Measurements from ENCODE around the gene LRATD1. TPM values are rescaled to one million over a fixed set of nuclear protein-coding genes. Genes with fewer than 3 reads are reported as not detected.

The LRATD1 gene
- total and polyA plus RNA-seq, 2 experiments from 2014 or later, result 0.65 to 1.5 TPM

- Histone ChIP-seq H3K27ac (no peak overlapping the region), H3K4me1 (ENCODE audit: low read depth) (no peaks in the 10 kb centered on the region), H3K9me3 (ENCODE audit: low read depth) (no peaks in the 10 kb centered on the region), H3K4me3 (no peak overlapping the region), H3K36me3 (no peaks in the 10 kb centered on the region), H3K27me3 (peaks cover 24% of the 10 kb centered on the region)
- TF ChIP-seq, protein P1, sequence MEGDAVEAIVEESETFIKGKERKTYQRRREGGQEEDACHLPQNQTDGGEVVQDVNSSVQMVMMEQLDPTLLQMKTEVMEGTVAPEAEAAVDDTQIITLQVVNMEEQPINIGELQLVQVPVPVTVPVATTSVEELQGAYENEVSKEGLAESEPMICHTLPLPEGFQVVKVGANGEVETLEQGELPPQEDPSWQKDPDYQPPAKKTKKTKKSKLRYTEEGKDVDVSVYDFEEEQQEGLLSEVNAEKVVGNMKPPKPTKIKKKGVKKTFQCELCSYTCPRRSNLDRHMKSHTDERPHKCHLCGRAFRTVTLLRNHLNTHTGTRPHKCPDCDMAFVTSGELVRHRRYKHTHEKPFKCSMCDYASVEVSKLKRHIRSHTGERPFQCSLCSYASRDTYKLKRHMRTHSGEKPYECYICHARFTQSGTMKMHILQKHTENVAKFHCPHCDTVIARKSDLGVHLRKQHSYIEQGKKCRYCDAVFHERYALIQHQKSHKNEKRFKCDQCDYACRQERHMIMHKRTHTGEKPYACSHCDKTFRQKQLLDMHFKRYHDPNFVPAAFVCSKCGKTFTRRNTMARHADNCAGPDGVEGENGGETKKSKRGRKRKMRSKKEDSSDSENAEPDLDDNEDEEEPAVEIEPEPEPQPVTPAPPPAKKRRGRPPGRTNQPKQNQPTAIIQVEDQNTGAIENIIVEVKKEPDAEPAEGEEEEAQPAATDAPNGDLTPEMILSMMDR (IDR thresholded peaks at IDR 0.05; ENCODE audit: low read depth, low read length), result no peak
- no peak for DNase-seq (ENCODE audit: low read depth in 1 of 2, low spot score in 1 of 2)
These were observed 9.3 kb upstream of the LRATD1 start for GRCh38 chr2:14623237-14623636.

DNA sequence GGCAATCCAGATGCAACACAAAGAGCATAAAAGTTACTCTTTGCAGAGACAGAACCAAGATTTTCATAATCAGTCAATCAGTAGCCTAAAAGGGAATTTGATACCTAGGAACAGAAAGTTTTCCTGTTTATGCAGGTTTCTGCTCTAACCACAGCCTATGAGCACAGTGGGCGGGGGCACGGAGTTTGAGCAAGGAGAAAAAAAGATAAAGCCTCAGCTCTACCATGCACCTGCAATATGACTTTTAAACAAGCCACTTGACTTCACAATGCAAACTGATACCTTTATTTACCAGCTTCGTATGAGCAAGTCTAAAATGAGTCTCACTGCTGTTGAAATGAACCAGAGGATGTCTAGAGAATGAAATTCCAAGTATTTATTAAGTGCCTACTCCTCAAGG is 5.6 kb upstream of the LRATD1 start:
- Histone ChIP-seq H3K4me1 (ENCODE audit: low read depth) (no peaks in the 10 kb centered on the region), H3K27me3 (peaks cover 59% of the 10 kb centered on the region), H3K27ac (no peak overlapping the region), H3K9me3 (ENCODE audit: low read depth) (no peaks in the 10 kb centered on the region), H3K4me3 (no peak overlapping the region), H3K36me3 (no peaks in the 10 kb centered on the region)
- DNase-seq (ENCODE audit: low read depth in 1 of 2, low spot score in 1 of 2), result no peak
- TF ChIP-seq, protein P1 (IDR thresholded peaks at IDR 0.05; ENCODE audit: low read depth, low read length), result no peak

DNA sequence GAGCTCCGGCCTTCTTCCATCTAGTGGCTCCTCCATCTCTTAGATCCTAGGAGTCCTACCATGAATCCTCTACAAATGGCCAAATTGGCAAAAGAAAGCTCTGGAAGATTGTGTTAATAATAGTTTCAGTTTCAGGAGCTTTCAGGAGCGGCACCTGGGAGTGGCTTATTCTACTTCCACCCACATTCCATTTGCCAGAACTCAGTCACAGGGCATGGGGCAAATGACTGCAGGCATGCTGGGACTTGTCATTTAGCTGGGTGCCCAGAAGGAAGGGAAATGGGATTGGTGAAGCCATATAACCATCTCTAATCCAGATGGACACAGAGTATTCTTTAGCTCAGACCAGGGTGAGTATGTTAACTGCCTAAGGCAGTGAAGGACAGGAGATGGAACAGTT is 3.6 kb upstream of the LRATD1 start:
- Histone ChIP-seq H3K27me3 (peaks cover 78% of the 10 kb centered on the region), H3K4me3 (no peak overlapping the region), H3K4me1 (ENCODE audit: low read depth) (no peaks in the 10 kb centered on the region), H3K27ac (no peak overlapping the region), H3K36me3 (no peaks in the 10 kb centered on the region), H3K9me3 (ENCODE audit: low read depth) (no peaks in the 10 kb centered on the region)
- TF ChIP-seq, protein P1 (IDR thresholded peaks at IDR 0.05; ENCODE audit: low read depth, low read length), result no peak
- DNase-seq (ENCODE audit: low read depth in 1 of 2, low spot score in 1 of 2), result no peak

DNA sequence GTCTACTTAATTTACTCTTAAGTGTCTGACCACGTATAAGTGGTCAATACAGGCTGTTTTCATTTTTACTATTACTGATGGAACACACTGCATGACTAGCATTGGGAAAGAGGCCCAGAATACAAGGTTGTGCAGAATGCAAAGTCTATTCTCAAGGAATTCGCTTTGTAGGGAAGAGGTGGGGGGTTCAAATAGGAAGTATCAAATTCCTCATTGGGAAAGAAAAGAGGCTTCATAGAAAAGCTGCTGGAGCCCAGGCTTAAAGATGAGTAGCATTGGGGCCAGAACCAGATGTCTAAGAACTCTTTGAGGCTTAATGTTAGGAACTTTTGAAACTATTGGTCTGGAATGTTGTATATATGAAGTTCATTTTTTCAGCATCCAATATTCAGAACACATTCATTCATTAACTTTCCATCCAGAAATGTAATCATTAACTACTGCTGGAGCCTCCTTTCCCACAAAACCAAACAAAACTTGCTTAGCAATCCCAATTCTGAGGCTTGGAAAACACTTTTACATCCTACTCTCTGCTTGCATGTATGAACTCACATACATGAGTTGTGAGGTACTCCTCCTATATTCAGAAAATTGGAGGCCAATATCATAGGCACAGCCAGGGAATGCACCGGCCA is 994 bp upstream of the LRATD1 start:
- peak in 1 of 2 donors; percentile 2 for DNase-seq (ENCODE audit: low read depth in 1 of 2, low spot score in 1 of 2)
- no peaks in the 10 kb centered on the region for H3K9me3 ChIP-seq (ENCODE audit: low read depth)
- H3K27ac ChIP-seq, result no peak overlapping the region
- H3K27me3 ChIP-seq, result peaks cover 95% of the 10 kb centered on the region
- H3K36me3 ChIP-seq, result no peaks in the 10 kb centered on the region
- no peak overlapping the region for H3K4me3 ChIP-seq
- TF ChIP-seq, protein P1 (IDR thresholded peaks at IDR 0.05; ENCODE audit: low read depth, low read length), result no peak
- H3K4me1 ChIP-seq (ENCODE audit: low read depth), result no peaks in the 10 kb centered on the region

DNA sequence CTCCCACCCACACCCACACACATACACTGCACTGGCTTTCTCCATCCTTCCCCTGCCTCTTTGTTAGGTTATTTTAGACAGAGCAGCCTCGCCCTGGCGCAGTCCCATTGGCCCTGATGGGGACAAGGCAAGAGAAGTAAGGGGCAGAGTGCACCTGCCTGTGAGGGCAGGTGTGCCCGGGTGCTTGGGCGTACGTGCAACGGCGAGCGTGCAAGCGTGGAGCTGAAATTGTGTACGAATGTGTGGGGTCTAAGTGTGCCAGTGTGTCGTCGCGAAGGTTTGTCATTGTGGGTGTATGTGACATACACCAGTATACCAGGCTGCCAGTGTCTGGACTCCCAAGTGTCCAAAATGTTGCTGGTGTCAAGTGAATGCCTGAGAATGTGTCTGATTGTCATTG is 544 bp downstream of the LRATD1 start:
- Histone ChIP-seq H3K9me3 (ENCODE audit: low read depth) (no peaks in the 10 kb centered on the region), H3K27me3 (peaks cover 96% of the 10 kb centered on the region), H3K36me3 (no peaks in the 10 kb centered on the region), H3K4me3 (peak overlapping the region; percentile 36), H3K27ac (no peak overlapping the region), H3K4me1 (ENCODE audit: low read depth) (no peaks in the 10 kb centered on the region)
- TF ChIP-seq, protein P1 (IDR thresholded peaks at IDR 0.05; ENCODE audit: low read depth, low read length), result no peak
- DNase-seq (ENCODE audit: low read depth in 1 of 2, low spot score in 1 of 2), result peak in 1 of 2 donors; percentile 21

Measured in cardiac muscle cell (in vitro differentiated cells and primary cell).